ENCODE measurements around the gene GPC3.

GPC3 gene

DNA sequence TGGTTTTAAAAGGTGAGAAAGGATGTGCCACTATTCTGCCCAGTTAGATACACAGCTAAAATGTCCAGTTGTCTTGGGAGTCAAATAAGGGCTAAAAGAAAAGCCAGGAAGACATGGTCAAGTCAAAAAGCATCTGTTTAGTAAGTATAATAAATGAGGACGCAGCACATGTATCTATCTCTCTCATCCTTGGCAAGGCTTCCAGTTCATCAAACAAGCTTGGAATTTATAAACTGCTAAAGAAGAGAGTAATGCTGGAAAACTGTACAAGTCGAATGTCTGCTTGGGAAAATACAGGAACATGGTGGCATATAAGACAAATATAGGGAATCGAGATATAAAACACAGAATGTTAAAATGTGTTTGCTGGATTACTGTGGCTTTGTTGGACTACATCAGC, 106.7 kb downstream of the GPC3 start:
- no peak for DNase-seq (ENCODE audit: extremely low read depth, low read depth)

DNA sequence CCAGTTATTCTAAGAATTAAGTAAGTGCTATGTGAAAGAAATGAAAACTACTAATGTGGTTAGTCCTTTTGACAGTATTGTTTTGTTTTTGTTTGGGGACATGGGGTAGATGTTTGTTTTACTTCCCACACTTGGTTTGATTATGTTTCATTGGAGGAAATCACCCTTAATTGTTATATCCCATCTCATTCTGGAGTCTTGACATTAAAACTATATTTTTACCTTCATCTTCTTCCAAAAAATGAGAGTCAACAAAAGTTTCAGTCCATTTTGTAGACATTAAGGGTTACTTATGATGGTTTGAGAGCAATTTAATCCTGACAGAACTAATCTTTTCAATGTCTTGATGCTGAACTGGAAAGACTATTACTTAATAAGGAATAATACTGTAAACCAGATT, 108.7 kb downstream of the GPC3 start:
- no peak for DNase-seq (ENCODE audit: extremely low read depth, low read depth)
- no peak for TF ChIP-seq CTCF (IDR thresholded peaks at IDR 0.05; ENCODE audit: low read depth, low read length)

More for the DNA sequence above, 106.7 kb downstream of the GPC3 start:
- TF ChIP-seq CTCF (IDR thresholded peaks at IDR 0.05; ENCODE audit: low read depth, low read length): no peak

DNA sequence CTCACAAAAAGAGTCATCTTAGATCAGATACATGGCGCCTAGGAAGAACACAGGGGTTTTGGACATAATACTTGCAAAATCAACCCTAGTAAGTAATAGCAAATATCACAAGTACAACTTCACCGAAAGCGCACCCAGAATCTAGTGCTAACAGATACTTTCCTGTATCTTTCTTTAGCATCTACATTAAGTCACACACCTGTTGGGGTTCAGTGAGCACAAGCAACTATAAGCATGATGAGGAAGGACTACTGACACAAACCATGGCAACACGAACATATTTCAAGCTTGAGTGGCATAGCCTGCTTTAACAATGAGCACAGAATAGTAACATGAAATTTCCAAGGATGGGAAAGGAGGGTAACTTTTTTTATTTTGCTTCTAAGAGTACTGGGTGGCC, 116.1 kb downstream of the GPC3 start:
- TF ChIP-seq CTCF (IDR thresholded peaks at IDR 0.05; ENCODE audit: low read depth, low read length): no peak
- no peak for DNase-seq (ENCODE audit: extremely low read depth, low read depth)

DNA sequence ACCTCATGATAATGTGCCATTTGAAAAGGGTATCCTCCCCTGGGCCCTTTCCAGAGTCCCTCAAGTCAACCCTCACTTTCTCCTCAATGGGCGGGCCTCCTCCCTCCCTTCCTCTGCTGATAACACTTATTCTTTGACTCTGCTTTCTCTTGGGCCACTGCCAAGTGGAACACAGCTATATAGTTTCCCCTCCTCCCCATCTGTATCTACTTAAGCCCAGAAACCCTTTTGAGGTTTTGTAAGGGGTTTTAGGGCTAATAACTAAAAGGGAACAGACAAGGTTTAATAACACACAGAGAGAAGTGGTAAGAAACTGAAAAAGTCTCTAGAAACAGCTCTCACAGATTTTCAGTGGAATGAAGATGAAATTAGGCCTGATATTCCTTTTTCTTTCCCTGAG, 116.7 kb downstream of the GPC3 start:
- DNase-seq (ENCODE audit: extremely low read depth, low read depth): no peak
- TF ChIP-seq CTCF (IDR thresholded peaks at IDR 0.05; ENCODE audit: low read depth, low read length): no peak

- no peak for DNase-seq (ENCODE audit: extremely low read depth, low read depth)
- TF ChIP-seq CTCF (IDR thresholded peaks at IDR 0.05; ENCODE audit: low read depth, low read length): no peak
Measured at GRCh38 chrX:133868250-133868649, 117.1 kb downstream of the GPC3 start.

DNA sequence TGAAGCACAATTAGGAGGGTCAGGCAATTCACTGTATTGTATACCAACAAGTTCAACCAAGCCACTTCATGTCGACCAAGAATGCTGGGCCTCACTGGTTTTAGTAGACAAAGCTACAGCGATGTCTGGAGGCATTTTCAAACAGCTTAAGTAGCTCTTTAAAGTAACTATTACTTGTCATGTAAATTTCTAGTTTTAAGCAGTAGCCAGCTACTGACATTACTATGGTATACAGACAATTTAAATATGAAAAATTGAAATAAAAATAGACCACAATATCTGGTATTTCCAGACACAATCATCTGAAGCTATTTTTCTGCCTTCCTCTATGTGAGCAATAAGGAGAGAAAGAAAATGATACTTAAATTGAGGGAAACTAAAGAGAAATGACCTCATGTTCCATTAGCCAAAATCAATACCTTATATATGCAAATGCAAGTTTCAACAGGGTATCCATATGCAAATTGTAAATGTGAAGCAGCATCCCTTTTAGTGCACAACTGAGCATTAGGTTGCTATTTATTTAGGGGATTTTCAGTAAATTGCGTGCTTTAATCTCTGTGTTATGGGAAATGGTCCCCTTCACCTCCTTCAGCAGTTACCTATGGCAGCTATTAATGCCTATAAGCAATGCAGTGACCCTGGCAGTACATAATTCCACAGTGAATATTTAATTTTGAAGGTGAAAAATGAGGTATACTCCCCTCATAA, 119.5 kb downstream of the GPC3 start:
- DNase-seq (ENCODE audit: extremely low read depth, low read depth): no peak
- no peak for TF ChIP-seq CTCF (IDR thresholded peaks at IDR 0.05; ENCODE audit: low read depth, low read length)

- no peak for TF ChIP-seq CTCF (IDR thresholded peaks at IDR 0.05; ENCODE audit: low read depth, low read length)
- DNase-seq (ENCODE audit: extremely low read depth, low read depth): no peak
Measured at GRCh38 chrX:133864236-133864635, 121.2 kb downstream of the GPC3 start.

Data from AG09319 (cell line).